GM21825 (cell line): ENCODE data around the gene AADACL4.
"Not testable (repeated sequence)": the region's sequence is repeated elsewhere in the genome, so short reads cannot be mapped to it uniquely, and the experiment has no call there.

Experiments
- ATAC-seq: cut with Tn5 transposase; IDR thresholded peaks from one replicate; pipeline ENCODE4 v1.9.1; 2021; ENCODE audit warnings: mild to moderate bottlenecking, moderate library complexity; ENCODE audit not compliant: unreplicated experiment

The AADACL4 gene

GRCh38 chr1:12709091-12709491 is 65.2 kb downstream of the AADACL4 start:
- ATAC-seq, result no peak

GRCh38 chr1:12709696-12710095 is 65.8 kb downstream of the AADACL4 start:
- no peak for ATAC-seq

GRCh38 chr1:12711536-12711935 is 67.7 kb downstream of the AADACL4 start:
- ATAC-seq, result no peak

GRCh38 chr1:12712076-12712475 is 68.2 kb downstream of the AADACL4 start:
- no peak for ATAC-seq

GRCh38 chr1:12712929-12713328 is 69.0 kb downstream of the AADACL4 start:
- ATAC-seq, result no peak

GRCh38 chr1:12713651-12714050 is 69.8 kb downstream of the AADACL4 start:
- ATAC-seq, result not testable (repeated sequence)

GRCh38 chr1:12714710-12715475 is 71.0 kb downstream of the AADACL4 start:
- no peak for ATAC-seq

GRCh38 chr1:12715896-12716437 is 72.1 kb downstream of the AADACL4 start, which contains the start of gene AADACL3:
Gene AADACL3, plus strand, starts transcription at chr1:12716110. Its CDS starts 67 bp downstream, at chr1:12716177.
- no peak for ATAC-seq
